ENCODE measurements around the gene ESF1. TPM values are rescaled to one million over a fixed set of nuclear protein-coding genes. Genes with fewer than 3 reads are reported as not detected.

ESF1 gene
- total and polyA plus RNA-seq, 9 donors = 9.3 to 17.5 (median 14.4) TPM

GRCh38 chr20:13817342-13817741 is 32.6 kb upstream of the ESF1 start:
- no peak for TF ChIP-seq POLR2A (IDR thresholded peaks at IDR 0.05)
- no peak for TF ChIP-seq CTCF (IDR thresholded peaks at IDR 0.05)
- TF ChIP-seq EP300 (IDR thresholded peaks at IDR 0.05) = no peak
- intact Hi-C loops (cut with DNase I) = no loop called here
- H3K27me3 ChIP-seq = no peaks in the 10 kb centered on the region
- no peak overlapping the region for H3K27ac ChIP-seq
- no peak overlapping the region for H3K4me3 ChIP-seq
- DNase-seq = no peak
- H3K9me3 ChIP-seq = no peaks in the 10 kb centered on the region
- H3K36me3 ChIP-seq = no peaks in the 10 kb centered on the region
- peaks cover 4% of the 10 kb centered on the region for H3K4me1 ChIP-seq (ENCODE audit: insufficient read depth)

GRCh38 chr20:13816757-13817156 is 32.0 kb upstream of the ESF1 start:
- H3K27me3 ChIP-seq = no peaks in the 10 kb centered on the region
- 80 to 90% (median 82%) methylated on average over 3 of the region's 3 CpGs for WGBS, 3 donors
- H3K4me3 ChIP-seq = no peak overlapping the region
- intact Hi-C loops (cut with DNase I) = no loop called here
- no peaks in the 10 kb centered on the region for H3K9me3 ChIP-seq
- H3K27ac ChIP-seq = no peak overlapping the region
- no peak for DNase-seq
- TF ChIP-seq CTCF (IDR thresholded peaks at IDR 0.05) = no peak
- H3K4me1 ChIP-seq (ENCODE audit: insufficient read depth) = peaks cover 4% of the 10 kb centered on the region
- no peaks in the 10 kb centered on the region for H3K36me3 ChIP-seq

GRCh38 chr20:13814672-13815071 is 30.0 kb upstream of the ESF1 start:
- no peak for DNase-seq
- no peak for TF ChIP-seq POLR2A (IDR thresholded peaks at IDR 0.05)
- no peak for TF ChIP-seq EP300 (IDR thresholded peaks at IDR 0.05)
- no peak for TF ChIP-seq CTCF (IDR thresholded peaks at IDR 0.05)
- Histone ChIP-seq H3K36me3 (no peaks in the 10 kb centered on the region), H3K27me3 (no peaks in the 10 kb centered on the region), H3K4me3 (no peak overlapping the region), H3K4me1 (ENCODE audit: insufficient read depth) (peaks cover 1% of the 10 kb centered on the region), H3K27ac (no peak overlapping the region), H3K9me3 (no peaks in the 10 kb centered on the region)
- WGBS, 3 donors = 58 to 66% (median 60%) methylated on average over 4 of the region's 4 CpGs
- intact Hi-C loops (cut with DNase I) = no loop called here

GRCh38 chr20:13813910-13814309 is 29.2 kb upstream of the ESF1 start:
- 37 to 58% (median 42%) methylated on average over 3 of the region's 3 CpGs for WGBS, 3 donors
- intact Hi-C loops (cut with DNase I) = no loop called here

More at GRCh38 chr20:13813910-13814309, 29.2 kb upstream of the ESF1 start:
- Histone ChIP-seq H3K4me1 (ENCODE audit: insufficient read depth) (peaks cover 1% of the 10 kb centered on the region), H3K27ac (no peak overlapping the region), H3K9me3 (no peaks in the 10 kb centered on the region), H3K27me3 (no peaks in the 10 kb centered on the region), H3K36me3 (no peaks in the 10 kb centered on the region), H3K4me3 (no peak overlapping the region)
- TF ChIP-seq CTCF (IDR thresholded peaks at IDR 0.05) (no peak), POLR2A (IDR thresholded peaks at IDR 0.05) (no peak), EP300 (IDR thresholded peaks at IDR 0.05) (no peak)
- DNase-seq = no peak
